CD4-positive, alpha-beta T cell treated with Interleukin-17A for 4 hours (primary cell): Measurements from ENCODE around the gene L3HYPDH.
"Not testable (repeated sequence)": the region's sequence is repeated elsewhere in the genome, so short reads cannot be mapped to it uniquely, and the experiment has no call there.

Experiments
- DNase-seq: peaks from one replicate; pipeline ENCODE4 v3.0.0-alpha.2; 2020; ENCODE audit warnings: mixed read lengths

Gene L3HYPDH

DNA sequence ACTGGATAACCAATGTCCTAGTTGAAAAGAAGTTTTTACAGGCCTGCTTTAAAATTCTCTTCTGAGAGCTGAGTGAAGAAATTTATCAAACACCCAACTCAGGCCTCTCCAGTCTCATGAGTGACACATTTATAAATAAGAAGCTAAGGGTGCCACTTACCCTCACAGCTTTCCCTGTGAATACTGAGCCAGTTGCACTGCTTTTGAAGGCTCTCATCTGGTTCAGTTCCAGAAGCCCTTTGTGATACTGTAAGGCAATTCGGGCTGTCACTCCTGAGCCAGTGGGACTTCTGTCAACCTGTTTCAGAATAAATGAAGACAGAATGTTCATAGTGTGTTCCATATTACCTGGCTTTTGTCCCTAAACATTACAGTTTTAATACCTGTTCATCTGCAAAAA lies 8.5 kb downstream of the L3HYPDH start:
- DNase-seq: no peak

- no peak for DNase-seq
These were observed 10.0 kb downstream of the L3HYPDH start for GRCh38 chr14:59474172-59474571.

DNA sequence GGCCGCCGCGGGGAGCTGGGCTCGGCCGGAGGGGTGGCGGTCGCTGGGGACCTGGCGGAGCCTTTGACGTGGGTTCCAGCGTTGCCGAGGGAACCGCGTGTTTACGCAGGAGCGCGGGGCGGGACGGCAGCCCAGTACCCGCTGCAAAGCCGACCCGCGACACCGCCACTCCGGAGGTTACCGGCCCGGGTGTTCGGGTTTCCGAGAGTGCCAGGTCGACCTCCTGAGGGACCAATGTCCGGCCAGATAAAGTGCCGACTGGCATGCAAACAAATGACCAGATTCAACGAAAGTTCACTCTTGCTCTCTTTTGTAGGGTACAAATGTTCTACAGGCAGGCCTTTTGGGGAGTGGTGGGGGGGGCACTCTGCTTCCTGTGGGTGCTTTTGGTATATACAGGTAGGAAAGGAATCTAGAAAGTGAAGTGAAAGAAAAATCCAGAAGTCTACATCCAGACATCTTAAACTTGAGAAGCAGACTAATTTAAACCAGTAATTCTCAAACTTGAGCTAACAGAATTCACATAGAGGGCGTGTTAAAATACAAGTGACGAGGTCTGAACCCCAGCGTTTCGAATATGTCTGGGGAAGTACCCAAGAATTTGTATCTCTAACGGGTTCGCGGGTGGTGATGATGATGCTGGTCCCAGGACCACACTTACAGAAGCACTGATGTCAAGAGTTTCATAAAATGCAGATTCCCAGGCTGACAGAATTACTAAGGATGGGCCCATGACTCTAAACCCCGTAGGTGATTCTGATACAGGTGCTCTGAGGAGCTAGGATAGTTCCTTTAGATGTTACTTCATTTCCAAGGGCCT lies 18.7 kb downstream of the L3HYPDH start, which contains the start of gene GPR135:
TSS of gene GPR135 (minus strand) at position 65 of the 820 bp plus-strand sequence. CDS start 154 bp downstream, outside the sequence.
- DNase-seq: peak; percentile 60

- peak; percentile 64 for DNase-seq
These were observed 19.5 kb downstream of the L3HYPDH start for GRCh38 chr14:59464486-59465315.

DNA sequence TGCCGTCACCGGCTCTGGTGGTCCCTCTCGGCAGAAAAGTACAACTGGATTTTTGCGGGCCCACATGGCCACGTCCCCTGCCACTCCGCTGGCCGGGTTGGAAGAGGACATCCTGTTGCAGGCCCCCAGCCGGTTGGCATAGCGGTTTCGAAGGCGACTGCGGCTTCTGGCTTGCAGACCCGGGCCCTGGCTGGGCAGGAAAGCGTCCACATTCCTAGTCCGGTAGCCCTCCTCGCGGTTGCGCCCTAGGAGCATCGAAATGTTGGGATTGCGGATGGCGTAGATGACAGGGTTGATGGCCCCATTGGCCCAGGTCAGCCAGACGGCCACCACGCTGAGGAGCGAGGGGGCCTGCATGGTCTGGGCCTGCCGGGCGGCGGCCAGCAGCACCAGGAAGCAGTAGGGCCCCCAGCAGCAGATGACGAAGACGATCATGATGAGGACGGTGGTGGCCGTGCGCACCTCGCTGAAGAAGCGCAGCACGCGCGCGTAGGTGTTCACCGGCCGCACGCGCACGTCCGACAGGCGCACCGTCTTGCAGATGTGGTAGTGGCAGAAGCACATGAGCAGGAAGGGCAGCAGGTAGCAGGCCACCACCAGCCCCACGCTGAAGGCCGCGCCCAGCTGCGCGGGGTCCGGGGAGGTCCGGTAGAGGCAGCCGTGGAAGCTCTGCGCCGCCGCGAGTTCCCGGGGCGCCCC lies 20.3 kb downstream of the L3HYPDH start:
- DNase-seq: peak; percentile 39

DNA sequence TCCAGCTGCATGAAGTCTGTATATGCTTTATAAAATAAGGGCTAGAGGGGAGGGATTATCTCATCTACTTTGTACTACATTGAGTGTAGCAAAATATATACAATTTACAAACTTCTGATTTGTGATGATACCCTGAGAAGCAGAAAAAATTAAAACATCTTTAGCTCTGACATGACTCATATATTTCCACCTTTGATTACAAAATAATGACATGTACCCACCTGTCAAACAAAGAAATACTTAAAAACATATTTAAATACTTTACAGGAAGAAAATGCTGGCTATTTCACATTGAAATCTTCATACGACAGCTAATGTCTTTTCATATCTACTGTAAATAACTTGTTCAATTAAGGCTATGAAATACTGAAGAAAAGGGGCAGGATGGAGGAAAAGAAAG lies 22.3 kb downstream of the L3HYPDH start:
- DNase-seq: no peak

DNA sequence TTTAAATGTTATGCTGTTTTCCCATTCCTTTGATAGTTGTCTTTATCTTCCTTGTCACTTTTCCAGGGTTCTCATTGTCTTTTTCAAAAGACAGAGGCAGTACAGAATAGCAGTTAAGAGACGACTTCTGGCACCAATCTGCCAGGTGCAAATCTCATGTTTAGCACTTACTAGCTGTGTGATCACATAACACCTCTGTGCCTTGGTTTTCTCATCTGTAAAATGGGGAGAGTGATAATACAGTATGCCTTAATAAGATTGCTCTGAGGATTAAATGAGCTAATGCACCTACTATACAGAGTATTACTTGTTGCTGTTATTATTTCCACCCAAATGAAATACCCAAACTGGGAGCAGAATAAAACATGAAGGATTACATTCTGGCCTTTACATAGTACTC lies 23.8 kb downstream of the L3HYPDH start:
- DNase-seq: no peak

- DNase-seq: no peak
These were observed 25.7 kb downstream of the L3HYPDH start for GRCh38 chr14:59458486-59458885.

- DNase-seq: no peak
These were observed 28.8 kb downstream of the L3HYPDH start for GRCh38 chr14:59455411-59455810.

GRCh38 chr14:59454139-59454538 lies 30.1 kb downstream of the L3HYPDH start:
- DNase-seq: no peak

GRCh38 chr14:59451849-59452248 lies 32.4 kb downstream of the L3HYPDH start:
- DNase-seq: no peak

- no peak for DNase-seq
These were observed 33.5 kb downstream of the L3HYPDH start for GRCh38 chr14:59450716-59451115.

- not testable (repeated sequence) for DNase-seq
These were observed 35.5 kb downstream of the L3HYPDH start for GRCh38 chr14:59448673-59449072.

DNA sequence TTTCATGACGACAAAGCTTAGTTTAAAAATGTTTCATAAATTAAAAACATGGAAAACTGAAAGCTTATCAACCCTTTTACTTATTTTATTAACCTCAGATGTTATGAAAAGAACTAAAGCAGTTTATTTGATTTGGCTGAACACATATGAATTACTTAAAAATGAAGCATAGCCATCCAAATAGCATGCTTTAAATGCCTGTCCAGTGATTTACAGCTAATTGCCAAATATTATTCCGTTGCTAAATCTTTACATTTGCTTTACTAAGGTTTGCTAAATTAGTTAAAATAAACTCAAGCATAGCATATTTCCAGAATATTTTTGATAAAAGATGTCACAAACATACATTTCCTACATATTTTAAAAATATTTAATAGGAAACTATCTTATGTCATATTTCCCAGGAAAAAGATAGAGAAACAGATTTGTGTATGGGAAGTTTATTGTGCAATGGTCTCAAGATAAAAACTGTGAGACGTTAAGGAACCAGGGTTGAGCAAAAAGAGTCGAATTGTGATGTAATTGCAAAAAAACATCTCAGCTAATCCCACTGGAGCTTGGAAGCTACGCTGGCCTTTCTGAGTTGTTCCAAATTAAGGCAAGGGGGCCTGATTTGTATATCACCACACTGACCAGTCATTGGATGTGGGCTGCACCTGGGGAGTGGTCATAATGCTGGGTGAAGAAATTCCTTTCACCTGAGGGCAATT lies 44.8 kb downstream of the L3HYPDH start:
- DNase-seq: no peak

DNA sequence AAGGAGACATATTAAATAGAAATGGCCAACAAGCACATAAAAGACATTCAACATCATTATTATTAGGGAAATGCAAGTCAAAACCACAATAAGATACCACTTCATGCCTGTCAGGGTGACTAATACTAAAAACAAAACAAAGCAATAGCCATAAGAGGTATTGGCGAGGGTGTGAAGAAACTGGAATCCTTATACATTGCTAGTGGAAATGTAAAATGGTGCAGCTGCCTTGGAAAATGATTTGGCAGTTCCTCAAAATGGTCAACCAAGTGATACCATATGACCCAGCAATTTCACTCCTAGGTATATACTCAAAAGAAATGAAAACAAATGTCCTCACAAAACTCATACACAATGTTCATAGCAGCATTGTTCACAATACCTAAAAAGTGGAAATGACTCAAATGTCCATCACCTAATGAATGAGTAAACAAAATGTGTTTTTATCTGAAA lies 46.0 kb downstream of the L3HYPDH start:
- no peak for DNase-seq

GRCh38 chr14:59435987-59436386 lies 48.2 kb downstream of the L3HYPDH start:
- DNase-seq: no peak

DNA sequence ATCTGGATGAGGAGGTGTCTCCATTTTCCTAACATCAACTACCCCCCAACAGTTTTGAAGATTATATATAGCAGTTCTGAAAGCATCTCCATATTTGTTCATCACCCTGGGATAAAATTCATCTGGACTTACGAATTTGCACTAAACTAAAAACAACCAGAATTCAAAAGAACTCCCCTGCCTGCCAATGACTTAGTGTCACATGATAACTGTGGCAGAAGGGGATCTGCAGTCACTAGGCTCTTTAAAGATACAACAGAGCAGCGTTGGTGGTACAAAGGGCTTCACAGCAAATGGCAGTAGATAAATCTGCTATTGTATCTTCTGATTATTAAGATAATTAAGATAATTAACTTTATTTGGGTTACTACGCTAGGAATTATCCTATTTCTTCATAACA lies 49.1 kb downstream of the L3HYPDH start:
- no peak for DNase-seq

GRCh38 chr14:59429790-59430189 lies 54.4 kb downstream of the L3HYPDH start:
- DNase-seq: no peak

GRCh38 chr14:59428581-59429012 lies 55.6 kb downstream of the L3HYPDH start:
- DNase-seq: no peak

- DNase-seq: no peak
These were observed 56.3 kb downstream of the L3HYPDH start for GRCh38 chr14:59427653-59428580.

- no peak for DNase-seq
These were observed 58.8 kb downstream of the L3HYPDH start for GRCh38 chr14:59425322-59425935.
